ENCODE results near the gene AP3S2. TPM values are rescaled to one million over a fixed set of nuclear protein-coding genes. Genes with fewer than 3 reads are reported as not detected.

Gene AP3S2
- total and polyA plus RNA-seq, 7 donors: 24.1 to 88.5 (median 33.5) TPM

DNA sequence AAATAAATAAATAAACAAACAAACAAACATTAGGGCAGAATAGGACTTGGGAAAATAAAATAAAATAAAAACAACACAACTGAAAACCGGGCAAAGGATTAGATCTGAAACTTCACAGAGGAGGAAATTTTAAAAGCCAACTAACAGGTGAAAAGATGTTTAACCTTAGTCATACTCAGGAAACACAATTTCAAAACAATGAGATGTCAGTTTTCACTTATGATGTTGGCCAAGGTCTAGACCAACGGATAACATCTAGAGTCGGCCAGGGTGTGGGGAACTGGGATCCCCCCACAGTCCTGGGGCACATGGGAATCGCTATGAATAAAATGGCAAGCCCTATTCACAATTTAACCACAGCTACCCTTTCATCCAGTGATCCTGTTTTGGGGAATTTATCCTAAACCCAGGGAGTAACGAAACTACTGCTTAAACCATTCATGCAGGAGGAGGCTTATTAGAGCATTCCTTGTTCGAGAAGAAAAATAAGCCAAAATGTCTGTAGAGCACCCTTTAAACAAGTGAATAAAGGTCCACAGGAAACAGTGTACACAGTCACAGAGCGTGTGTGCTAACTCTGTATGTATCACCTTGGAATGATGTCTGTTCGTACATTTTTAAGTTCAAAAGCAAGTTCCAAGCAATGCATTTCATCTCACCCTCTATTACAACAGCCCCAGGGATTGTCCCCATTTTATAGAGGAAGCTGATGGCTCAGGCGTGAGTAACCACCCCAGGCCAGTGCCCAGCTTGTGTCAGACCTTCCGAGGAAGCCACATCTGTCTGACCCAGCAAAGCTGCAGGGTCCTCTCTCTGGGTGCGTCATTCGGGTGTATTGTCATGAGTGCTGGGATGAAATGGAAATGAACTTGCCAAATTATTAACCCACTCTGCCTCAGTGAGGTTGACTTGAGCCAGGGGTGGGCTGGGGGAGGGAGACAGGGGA lies 72.9 kb downstream of the AP3S2 start:
- no peak for DNase-seq
- Histone ChIP-seq H3K36me3 (no peaks in the 10 kb centered on the region), H3K4me3 (no peak overlapping the region), H3K4me1 (no peaks in the 10 kb centered on the region), H3K27ac (no peak overlapping the region), H3K27me3 (peaks cover 0 to 50% (median 20%) of the 10 kb centered on the region in 3 donors), H3K9me3 (peaks cover 0 to 3% (median 0%) of the 10 kb centered on the region in 4 donors)
- intact Hi-C loops (cut with DNase I): no loop called here
- no peak for TF ChIP-seq POLR2AphosphoS5 (IDR thresholded peaks at IDR 0.05)
- TF ChIP-seq POLR2A (IDR thresholded peaks at IDR 0.05): no peak
- TF ChIP-seq EP300 (IDR thresholded peaks at IDR 0.05): no peak
- TF ChIP-seq, protein P1, sequence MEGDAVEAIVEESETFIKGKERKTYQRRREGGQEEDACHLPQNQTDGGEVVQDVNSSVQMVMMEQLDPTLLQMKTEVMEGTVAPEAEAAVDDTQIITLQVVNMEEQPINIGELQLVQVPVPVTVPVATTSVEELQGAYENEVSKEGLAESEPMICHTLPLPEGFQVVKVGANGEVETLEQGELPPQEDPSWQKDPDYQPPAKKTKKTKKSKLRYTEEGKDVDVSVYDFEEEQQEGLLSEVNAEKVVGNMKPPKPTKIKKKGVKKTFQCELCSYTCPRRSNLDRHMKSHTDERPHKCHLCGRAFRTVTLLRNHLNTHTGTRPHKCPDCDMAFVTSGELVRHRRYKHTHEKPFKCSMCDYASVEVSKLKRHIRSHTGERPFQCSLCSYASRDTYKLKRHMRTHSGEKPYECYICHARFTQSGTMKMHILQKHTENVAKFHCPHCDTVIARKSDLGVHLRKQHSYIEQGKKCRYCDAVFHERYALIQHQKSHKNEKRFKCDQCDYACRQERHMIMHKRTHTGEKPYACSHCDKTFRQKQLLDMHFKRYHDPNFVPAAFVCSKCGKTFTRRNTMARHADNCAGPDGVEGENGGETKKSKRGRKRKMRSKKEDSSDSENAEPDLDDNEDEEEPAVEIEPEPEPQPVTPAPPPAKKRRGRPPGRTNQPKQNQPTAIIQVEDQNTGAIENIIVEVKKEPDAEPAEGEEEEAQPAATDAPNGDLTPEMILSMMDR (IDR thresholded peaks at IDR 0.05): no peak
- 65 to 68% methylated on average over 12 of the region's 12 CpGs for WGBS, 2 donors

DNA sequence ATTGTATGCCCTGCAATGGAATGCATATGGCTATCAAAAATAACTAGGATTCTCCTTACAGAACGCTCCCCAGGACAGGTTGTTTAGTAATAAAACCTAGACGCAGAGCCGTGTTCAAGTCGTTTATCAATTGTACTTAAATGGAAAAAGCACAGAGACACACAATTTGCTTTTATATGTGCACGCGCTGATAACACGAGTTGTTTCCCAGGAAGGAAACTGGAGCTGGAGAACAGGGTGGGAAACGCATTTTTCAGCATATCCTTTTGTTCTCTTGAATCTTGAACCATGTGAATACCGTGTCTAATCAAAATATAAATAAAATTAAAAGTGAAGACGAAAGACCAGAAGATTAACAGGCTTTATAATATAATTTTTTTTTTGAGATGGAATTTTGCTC lies 75.5 kb downstream of the AP3S2 start:
- peaks cover 0 to 9% (median 2%) of the 10 kb centered on the region in 4 donors for H3K9me3 ChIP-seq
- H3K27ac ChIP-seq: no peak overlapping the region
- TF ChIP-seq POLR2A (IDR thresholded peaks at IDR 0.05): no peak
- TF ChIP-seq EP300 (IDR thresholded peaks at IDR 0.05): no peak
- TF ChIP-seq, protein P1 (IDR thresholded peaks at IDR 0.05): no peak
- no peak for TF ChIP-seq POLR2AphosphoS5 (IDR thresholded peaks at IDR 0.05)
- H3K4me1 ChIP-seq: peaks cover 0 to 15% (median 11%) of the 10 kb centered on the region in 4 donors
- DNase-seq: no peak
- no peaks in the 10 kb centered on the region for H3K36me3 ChIP-seq
- H3K27me3 ChIP-seq: peaks cover 16 to 76% (median 47%) of the 10 kb centered on the region in 3 donors
- WGBS, 2 donors: 77 to 81% methylated on average over 10 of the region's 10 CpGs
- intact Hi-C loops (cut with DNase I): no loop called here
- no peak overlapping the region for H3K4me3 ChIP-seq

- H3K4me3 ChIP-seq: no peak overlapping the region
- H3K36me3 ChIP-seq: no peaks in the 10 kb centered on the region
- H3K27me3 ChIP-seq: peaks cover 16 to 79% (median 50%) of the 10 kb centered on the region in 3 donors
- DNase-seq: no peak
- 81 to 82% methylated on average over 10 of the region's 10 CpGs for WGBS, 2 donors
- TF ChIP-seq POLR2AphosphoS5 (IDR thresholded peaks at IDR 0.05) (no peak), EP300 (IDR thresholded peaks at IDR 0.05) (no peak), POLR2A (IDR thresholded peaks at IDR 0.05) (no peak)
- TF ChIP-seq, protein P1 (IDR thresholded peaks at IDR 0.05): no peak
- peaks cover 0 to 9% (median 2%) of the 10 kb centered on the region in 4 donors for H3K9me3 ChIP-seq
- intact Hi-C loops (cut with DNase I): no loop called here
- peaks cover 0 to 15% (median 11%) of the 10 kb centered on the region in 4 donors for H3K4me1 ChIP-seq
- H3K27ac ChIP-seq: no peak overlapping the region
Measured at GRCh38 chr15:89817701-89818280, 76.0 kb downstream of the AP3S2 start.

- no peak overlapping the region for H3K4me3 ChIP-seq
- TF ChIP-seq POLR2AphosphoS5 (IDR thresholded peaks at IDR 0.05): no peak
- TF ChIP-seq, protein P1 (IDR thresholded peaks at IDR 0.05): no peak
- TF ChIP-seq POLR2A (IDR thresholded peaks at IDR 0.05): no peak
- TF ChIP-seq EP300 (IDR thresholded peaks at IDR 0.05): no peak
- H3K4me1 ChIP-seq: peaks cover 0 to 15% (median 11%) of the 10 kb centered on the region in 4 donors
- no peak for DNase-seq
- WGBS, 2 donors: 75 to 95% methylated on average over 3 of the region's 3 CpGs
- intact Hi-C loops (cut with DNase I): no loop called here
- peaks cover 16 to 73% (median 43%) of the 10 kb centered on the region in 3 donors for H3K27me3 ChIP-seq
- H3K36me3 ChIP-seq: no peaks in the 10 kb centered on the region
- peaks cover 0 to 9% (median 2%) of the 10 kb centered on the region in 4 donors for H3K9me3 ChIP-seq
- no peak overlapping the region for H3K27ac ChIP-seq
Measured at GRCh38 chr15:89815769-89816168, 78.0 kb downstream of the AP3S2 start.
